HG02840 (cell line): ENCODE results near the gene STX3.
"Not testable (repeated sequence)": the region's sequence is repeated elsewhere in the genome, so short reads cannot be mapped to it uniquely, and the experiment has no call there.

Source experiments
- ATAC-seq: cut with Tn5 transposase; IDR thresholded peaks from one replicate; pipeline ENCODE4 v1.9.1; 2021; ENCODE audit warnings: mild to moderate bottlenecking, moderate library complexity, moderate number of reproducible peaks; ENCODE audit not compliant: unreplicated experiment, low FRiP score

STX3 gene

DNA sequence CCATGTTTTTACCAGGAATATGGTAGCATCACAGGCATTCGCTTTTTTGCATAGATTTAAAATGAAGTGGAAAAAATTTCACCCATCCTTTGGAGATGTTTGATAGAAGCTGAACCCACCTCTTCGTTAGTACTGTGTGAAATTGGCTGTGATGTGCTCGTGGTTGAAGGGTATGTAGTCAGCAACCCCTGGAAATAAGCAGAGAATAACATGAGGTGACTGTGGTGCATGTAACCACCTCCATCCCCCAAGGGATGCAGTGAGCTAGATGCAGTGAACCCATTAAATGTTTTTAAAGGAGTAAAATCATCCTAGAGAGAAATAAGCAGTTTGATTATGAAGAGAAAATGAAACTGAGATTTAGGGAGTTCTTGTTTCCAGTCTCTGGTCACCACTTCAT, 74.2 kb downstream of the STX3 start:
- no peak for ATAC-seq

- no peak for ATAC-seq
Measured at GRCh38 chr11:59833602-59834001, 78.4 kb downstream of the STX3 start.

DNA sequence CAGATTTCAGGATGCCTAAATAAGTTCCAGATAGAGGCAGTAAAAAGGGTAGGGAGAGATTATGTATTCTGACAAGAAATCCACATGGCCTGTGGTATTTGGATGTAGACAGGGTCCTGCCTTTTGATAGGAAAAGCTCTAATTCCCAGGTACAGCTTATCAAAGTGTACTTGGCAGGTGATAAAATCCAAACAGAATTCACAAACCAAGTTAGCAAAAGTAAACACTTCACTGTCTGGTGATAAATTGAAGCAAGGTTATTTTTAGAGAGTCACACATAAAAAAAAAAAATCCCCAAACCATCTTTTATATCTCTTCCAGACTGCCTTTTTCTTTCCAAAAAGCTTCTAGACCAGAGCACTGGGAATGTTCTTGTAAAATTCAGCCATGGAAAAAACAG, 84.4 kb downstream of the STX3 start:
- ATAC-seq, result no peak

- no peak for ATAC-seq
Measured at GRCh38 chr11:59841514-59841913, 86.3 kb downstream of the STX3 start.

GRCh38 chr11:59842316-59842715, 87.1 kb downstream of the STX3 start:
- no peak for ATAC-seq

DNA sequence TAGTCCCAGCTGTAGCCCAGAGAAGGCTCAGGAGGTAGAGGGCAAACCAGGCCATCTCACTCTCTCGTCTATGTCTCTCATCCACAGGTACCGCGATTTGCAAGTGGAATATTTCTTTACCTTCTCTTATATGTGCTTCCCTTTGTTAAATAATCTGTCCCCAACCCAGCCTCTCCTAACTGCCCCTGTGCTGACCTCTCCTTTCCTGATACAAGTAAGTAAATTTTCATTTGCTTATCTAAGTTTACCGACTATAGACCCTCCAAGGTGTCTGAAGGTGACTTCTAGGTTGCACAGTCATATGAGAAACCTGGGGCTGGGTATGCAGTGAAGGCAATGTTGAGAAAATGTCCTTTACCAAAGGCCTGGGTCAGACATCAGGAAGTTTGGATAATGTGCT, 90.2 kb downstream of the STX3 start, which contains the start of gene CBLIF:
Gene CBLIF, minus strand, starts transcription at position 101 of the 400 bp plus-strand sequence. Its CDS starts 46 bp downstream, at position 55.
- ATAC-seq, result no peak

- ATAC-seq, result no peak
Measured at GRCh38 chr11:59846556-59846955, 91.4 kb downstream of the STX3 start.

- no peak for ATAC-seq
Measured at GRCh38 chr11:59847626-59848025, 92.5 kb downstream of the STX3 start.

GRCh38 chr11:59848439-59848838, 93.3 kb downstream of the STX3 start:
- not testable (repeated sequence) for ATAC-seq

DNA sequence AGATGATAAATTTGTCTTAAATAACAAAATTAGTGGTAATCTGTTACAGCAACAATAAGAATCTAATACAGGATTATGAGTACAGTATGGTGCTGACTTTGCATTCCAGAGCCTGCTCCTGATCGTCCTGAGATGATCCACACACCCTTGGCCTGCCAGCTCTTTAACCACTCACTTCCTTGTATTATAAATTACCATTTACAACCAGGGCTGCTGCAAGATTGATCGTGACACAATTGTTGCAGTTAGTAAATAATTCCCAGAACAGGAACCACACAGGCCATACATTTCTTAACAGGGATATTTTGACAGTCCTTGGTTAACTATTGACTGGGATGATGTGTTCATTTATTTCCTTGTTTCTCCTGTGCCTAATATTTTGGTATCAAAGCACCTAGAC, 94.0 kb downstream of the STX3 start:
- ATAC-seq, result no peak

GRCh38 chr11:59849551-59849950, 94.4 kb downstream of the STX3 start:
- ATAC-seq, result not testable (repeated sequence)

- ATAC-seq, result not testable (repeated sequence)
Measured at GRCh38 chr11:59851416-59851815, 96.2 kb downstream of the STX3 start.

DNA sequence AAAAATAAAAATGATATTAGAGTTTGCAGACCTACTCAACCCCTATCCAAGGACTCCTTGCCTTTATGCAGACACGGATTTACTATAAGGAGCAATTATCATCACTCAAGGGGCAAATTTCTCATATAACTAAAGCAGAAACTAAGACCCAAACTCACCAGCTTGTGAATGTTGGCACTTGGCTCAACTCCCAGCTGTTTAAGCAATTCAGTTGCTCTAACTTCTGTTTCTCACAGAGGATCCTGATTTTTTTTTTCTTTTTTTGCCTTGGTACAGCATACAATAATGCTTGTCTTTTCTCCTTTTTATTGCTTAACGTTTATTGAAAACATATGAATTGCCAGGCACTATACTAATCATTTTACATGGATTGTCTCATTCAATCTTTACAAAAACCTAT, 99.7 kb downstream of the STX3 start:
- no peak for ATAC-seq
